Superior temporal gyrus (tissue), 1 donor: ENCODE measurements around the gene ZNF474.
"Not testable (repeated sequence)": the region's sequence is repeated elsewhere in the genome, so short reads cannot be mapped to it uniquely, and the experiment has no call there.

Experiments used
- DNase-seq: peaks from one replicate; pipeline ENCODE4 v3.0.0-alpha.2; 2016; ENCODE audit errors: extremely low spot score

The ZNF474 gene

GRCh38 chr5:122129306-122129705, at the start of gene ZNF474:
Gene ZNF474, plus strand, starts transcription at chr5:122129546. Its CDS starts 22,445 bp downstream, at chr5:122151991.
- no peak for DNase-seq

GRCh38 chr5:122081541-122081940, 47.8 kb upstream of the ZNF474 start:
- DNase-seq: no peak

- DNase-seq: no peak
These were observed 45.8 kb upstream of the ZNF474 start for GRCh38 chr5:122083535-122083934.

- DNase-seq: no peak
These were observed 44.3 kb upstream of the ZNF474 start for GRCh38 chr5:122085041-122085440.

- no peak for DNase-seq
These were observed 40.0 kb upstream of the ZNF474 start for GRCh38 chr5:122089096-122090013.

- DNase-seq: peak; percentile 68
These were observed 37.3 kb upstream of the ZNF474 start for GRCh38 chr5:122091936-122092600.

GRCh38 chr5:122093415-122094180, 35.7 kb upstream of the ZNF474 start:
- DNase-seq: no peak

- DNase-seq: not testable (repeated sequence)
These were observed 35.1 kb upstream of the ZNF474 start for GRCh38 chr5:122094251-122094650.

- DNase-seq: no peak
These were observed 34.2 kb upstream of the ZNF474 start for GRCh38 chr5:122095158-122095557.

GRCh38 chr5:122097391-122097790, 32.0 kb upstream of the ZNF474 start:
- no peak for DNase-seq

GRCh38 chr5:122099060-122099790, 30.1 kb upstream of the ZNF474 start:
- DNase-seq: no peak

GRCh38 chr5:122101636-122102285, 27.6 kb upstream of the ZNF474 start:
- peak; percentile 78 for DNase-seq

- no peak for DNase-seq
These were observed 26.5 kb upstream of the ZNF474 start for GRCh38 chr5:122102825-122103224.

- DNase-seq: no peak
These were observed 23.4 kb upstream of the ZNF474 start for GRCh38 chr5:122105909-122106308.

GRCh38 chr5:122107016-122107415, 22.3 kb upstream of the ZNF474 start:
- DNase-seq: no peak

- DNase-seq: no peak
These were observed 18.4 kb upstream of the ZNF474 start for GRCh38 chr5:122110987-122111386.

GRCh38 chr5:122111460-122111859, 17.9 kb upstream of the ZNF474 start:
- DNase-seq: no peak

- DNase-seq: no peak
These were observed 17.3 kb upstream of the ZNF474 start for GRCh38 chr5:122112063-122112462.

- DNase-seq: no peak
These were observed 16.4 kb upstream of the ZNF474 start for GRCh38 chr5:122112733-122113558.

GRCh38 chr5:122114501-122114900, 14.8 kb upstream of the ZNF474 start:
- DNase-seq: no peak
